HFF-Myc (cell line): ENCODE measurements around the gene USP3.

Experiments used
- DNase-seq: peaks from one replicate; pipeline ENCODE4 v3.0.0-alpha.2; 2011; ENCODE audit warnings: low read depth; ENCODE audit errors: extremely low read depth
- H3K4me3 ChIP-seq: replicated peaks from 2 replicates; pipeline ENCODE4 v1.5.1; 2011; ENCODE audit warnings: low read depth, mild to moderate bottlenecking, control low read depth, low read length
- TF ChIP-seq, protein P1 (sequence below): IDR thresholded peaks from 2 replicates; pipeline ENCODE4 v1.5.1; 2012; ENCODE audit warnings: mild to moderate bottlenecking, low read depth, low read length, control low read depth; ENCODE audit errors: missing control alignments

USP3 gene

DNA sequence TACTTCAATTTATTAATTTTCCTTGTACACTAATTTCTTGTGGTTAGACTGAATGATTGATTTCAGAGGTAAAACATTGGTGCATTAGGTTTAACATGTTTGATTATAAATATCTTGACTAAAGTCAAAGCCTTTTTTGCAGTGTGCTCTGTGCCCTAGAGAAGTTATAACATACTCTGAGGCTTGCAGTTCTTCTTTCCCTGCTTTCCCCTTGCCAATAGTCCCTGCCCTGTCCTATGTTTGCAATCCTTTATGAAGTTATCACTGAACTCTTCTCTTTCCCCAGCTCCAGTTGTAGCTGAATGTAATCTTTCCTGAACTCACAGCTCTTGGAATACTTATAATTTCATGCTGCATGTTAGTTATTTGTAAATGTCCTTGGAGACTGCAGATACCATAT is 35.6 kb downstream of the USP3 start:
- H3K4me3 ChIP-seq, result no peak overlapping the region
- no peak for DNase-seq
- TF ChIP-seq, protein P1, sequence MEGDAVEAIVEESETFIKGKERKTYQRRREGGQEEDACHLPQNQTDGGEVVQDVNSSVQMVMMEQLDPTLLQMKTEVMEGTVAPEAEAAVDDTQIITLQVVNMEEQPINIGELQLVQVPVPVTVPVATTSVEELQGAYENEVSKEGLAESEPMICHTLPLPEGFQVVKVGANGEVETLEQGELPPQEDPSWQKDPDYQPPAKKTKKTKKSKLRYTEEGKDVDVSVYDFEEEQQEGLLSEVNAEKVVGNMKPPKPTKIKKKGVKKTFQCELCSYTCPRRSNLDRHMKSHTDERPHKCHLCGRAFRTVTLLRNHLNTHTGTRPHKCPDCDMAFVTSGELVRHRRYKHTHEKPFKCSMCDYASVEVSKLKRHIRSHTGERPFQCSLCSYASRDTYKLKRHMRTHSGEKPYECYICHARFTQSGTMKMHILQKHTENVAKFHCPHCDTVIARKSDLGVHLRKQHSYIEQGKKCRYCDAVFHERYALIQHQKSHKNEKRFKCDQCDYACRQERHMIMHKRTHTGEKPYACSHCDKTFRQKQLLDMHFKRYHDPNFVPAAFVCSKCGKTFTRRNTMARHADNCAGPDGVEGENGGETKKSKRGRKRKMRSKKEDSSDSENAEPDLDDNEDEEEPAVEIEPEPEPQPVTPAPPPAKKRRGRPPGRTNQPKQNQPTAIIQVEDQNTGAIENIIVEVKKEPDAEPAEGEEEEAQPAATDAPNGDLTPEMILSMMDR, result no peak

DNA sequence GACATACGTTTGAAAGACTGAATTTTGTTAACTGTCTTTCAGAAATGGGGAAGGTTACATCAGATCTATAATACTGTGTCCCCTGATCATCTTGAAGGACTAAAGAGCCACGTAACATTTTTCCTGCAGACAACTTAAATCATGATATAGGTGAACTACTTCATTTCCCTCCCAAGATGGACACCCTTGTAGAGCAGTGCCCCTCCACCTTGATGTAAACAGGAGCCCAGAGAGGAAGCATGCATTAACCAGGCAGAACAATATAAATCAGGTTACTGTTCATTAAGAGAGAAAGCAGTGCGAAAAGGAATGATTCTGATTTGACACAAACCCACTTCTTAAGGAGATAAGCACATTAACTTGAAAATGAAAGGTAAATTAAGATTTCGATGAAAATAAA is 36.1 kb downstream of the USP3 start:
- no peak overlapping the region for H3K4me3 ChIP-seq
- TF ChIP-seq, protein P1, result no peak
- no peak for DNase-seq

DNA sequence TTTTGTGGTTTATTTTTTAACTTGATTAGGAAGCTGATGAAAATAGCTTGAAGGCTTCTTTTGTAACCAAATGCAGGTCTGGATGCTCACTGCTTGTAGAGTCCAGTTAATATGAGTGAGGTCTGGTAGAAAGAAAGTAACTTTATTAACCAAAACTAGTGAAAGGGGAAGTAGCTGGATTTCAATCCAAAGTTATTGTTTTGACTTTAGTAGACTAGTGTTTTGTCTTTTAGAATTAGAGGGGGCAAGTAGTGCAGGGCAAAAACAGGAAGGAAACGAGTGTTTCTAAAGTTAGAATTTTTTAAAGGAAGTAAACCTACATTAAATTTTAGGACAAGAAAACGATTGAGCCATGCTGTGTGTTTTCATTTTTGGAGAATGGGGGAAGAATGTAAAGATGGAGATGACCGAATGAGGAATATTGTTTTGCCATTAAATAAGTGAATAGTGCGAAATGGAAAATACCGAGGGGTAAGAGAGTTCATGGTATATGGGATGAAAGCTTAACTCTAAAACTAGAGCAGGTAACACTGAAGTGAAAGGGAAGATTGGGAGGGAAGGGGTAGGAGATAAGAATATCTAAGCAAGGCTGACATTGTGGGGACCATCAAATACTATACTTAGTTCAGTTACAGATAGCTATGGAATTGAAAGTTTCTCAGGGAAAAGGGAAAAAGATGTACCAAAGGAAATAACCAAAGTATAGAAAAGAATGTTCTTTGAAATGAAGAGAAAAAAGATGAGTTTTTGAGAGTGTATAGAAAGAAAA is 40.0 kb downstream of the USP3 start:
- DNase-seq, result no peak
- TF ChIP-seq, protein P1, result no peak
- H3K4me3 ChIP-seq, result no peak overlapping the region

DNA sequence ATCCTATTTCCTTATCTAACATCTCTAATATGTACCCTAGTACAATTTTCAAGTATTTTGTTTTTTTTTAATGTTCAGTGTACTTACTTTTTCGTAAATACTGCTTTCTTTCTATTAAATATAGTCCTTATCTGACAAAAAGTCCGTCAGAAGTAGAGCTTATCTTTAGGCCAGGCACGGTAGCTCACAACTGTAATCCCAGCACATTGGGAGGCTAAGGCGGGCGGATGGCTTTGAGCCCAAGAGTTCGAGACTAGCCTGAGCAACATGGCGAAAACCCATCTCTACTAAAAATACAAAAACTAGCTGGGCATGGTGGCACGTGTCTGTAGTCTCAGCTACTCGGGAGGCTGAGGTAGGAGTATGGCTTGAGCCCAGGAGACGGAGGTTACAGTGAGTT is 41.1 kb downstream of the USP3 start:
- no peak overlapping the region for H3K4me3 ChIP-seq
- TF ChIP-seq, protein P1, result no peak
- no peak for DNase-seq

DNA sequence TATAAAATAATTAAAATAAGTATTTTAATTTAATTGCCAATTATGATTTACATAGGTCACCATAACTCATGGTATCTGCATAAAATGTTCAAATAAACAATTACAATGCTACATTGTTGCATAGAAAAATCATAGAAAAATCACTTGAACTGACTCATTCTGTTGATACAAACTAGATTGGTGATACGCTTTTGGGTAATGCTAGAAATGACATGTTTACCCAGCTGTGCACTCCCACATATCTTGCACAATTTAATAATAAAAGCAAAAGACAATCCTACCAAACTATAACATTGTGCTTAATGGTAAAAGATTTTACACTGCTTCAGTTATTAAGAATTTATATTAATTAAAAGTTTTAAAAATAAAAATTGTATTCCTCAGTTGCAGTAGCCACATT is 47.0 kb downstream of the USP3 start:
- no peak for DNase-seq
- TF ChIP-seq, protein P1, result no peak
- H3K4me3 ChIP-seq, result no peak overlapping the region

DNA sequence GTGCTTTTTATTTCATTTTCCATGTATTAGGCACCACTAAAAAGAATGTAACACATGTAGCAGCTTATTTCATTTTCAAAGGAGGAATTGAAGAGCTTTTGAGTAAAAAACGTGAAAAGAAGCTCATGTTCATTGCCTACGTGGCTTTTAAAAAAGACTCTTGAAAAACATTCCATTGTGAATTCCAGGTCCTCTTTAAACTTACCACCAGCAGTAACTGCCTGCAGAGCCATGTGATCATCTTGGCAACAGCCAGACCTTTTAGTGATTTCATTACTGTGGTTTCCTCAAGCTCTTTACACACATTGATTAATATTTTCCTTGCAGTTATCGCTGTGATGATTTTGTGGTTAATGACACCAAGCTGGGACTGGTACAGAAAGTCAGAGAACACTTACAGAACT is 49.0 kb downstream of the USP3 start:
- DNase-seq, result peak; percentile 51
- H3K4me3 ChIP-seq, result no peak overlapping the region
- TF ChIP-seq, protein P1, result no peak
